Lung (tissue), 12 donors: Measurements from ENCODE around the gene CLDND2. TPM values are rescaled to one million over a fixed set of nuclear protein-coding genes. Genes with fewer than 3 reads are reported as not detected.

Experiments used
- ATAC-seq: fragments of 200-7000 bp; cut with Tn5 transposase; one replicate; pipeline ENCODE4 v1.9.1; 2020; ENCODE audit warnings: moderate number of reproducible peaks; ENCODE audit not compliant: insufficient read depth, low FRiP score
- DNase-seq, 3 donors: peaks; one replicate each; pipeline ENCODE4 v3.0.0-alpha.2; 2013 to 2017
- H3K27ac ChIP-seq, 2 donors: one replicate each; pipeline ENCODE4 v1.5.1; 2013; ENCODE audit warnings: mild to moderate bottlenecking in 2 of 2, moderate library complexity in 2 of 2, control low read depth in 1 of 2, inconsistent platforms in 1 of 2, low read depth in 1 of 2, low read length in 1 of 2
- H3K27me3 ChIP-seq, 3 donors: one replicate each; pipeline ENCODE4 v1.5.1; 2013; ENCODE audit warnings: low read length in 2 of 3; ENCODE audit not compliant: control insufficient read depth in 3 of 3, insufficient read depth in 3 of 3
- H3K36me3 ChIP-seq, 4 donors: one replicate each; pipeline ENCODE4 v1.5.1; 2013; ENCODE audit warnings: low read length in 4 of 4, mild to moderate bottlenecking in 1 of 4, moderate library complexity in 1 of 4; ENCODE audit not compliant: control insufficient read depth in 4 of 4, insufficient read depth in 4 of 4
- H3K4me1 ChIP-seq, 5 donors: one replicate each; pipeline ENCODE4 v1.5.1; 2013; ENCODE audit warnings: low read length in 5 of 5, mild to moderate bottlenecking in 2 of 5, moderate library complexity in 1 of 5; ENCODE audit not compliant: control insufficient read depth in 5 of 5, insufficient read depth in 5 of 5
- H3K4me3 ChIP-seq: one replicate; pipeline ENCODE4 v1.5.1; 2013; ENCODE audit warnings: mild to moderate bottlenecking, control low read depth, moderate library complexity
- H3K9ac ChIP-seq, 2 donors: one replicate each; pipeline ENCODE4 v1.5.1; 2013; ENCODE audit warnings: low read length in 2 of 2, control low read depth in 1 of 2; ENCODE audit not compliant: insufficient read depth in 1 of 2
- H3K9me3 ChIP-seq, 4 donors: one replicate each; pipeline ENCODE4 v1.5.1; 2013; ENCODE audit warnings: low read length in 3 of 4, mild to moderate bottlenecking in 1 of 4, moderate library complexity in 1 of 4; ENCODE audit not compliant: control insufficient read depth in 4 of 4, insufficient read depth in 3 of 4
- WGBS, 2 donors: extraction: QIAGEN DNeasy Blood & Tissue Kit; methylation state at CpG; one replicate each; pipeline ENCODE4 v1.1.7; 2013; 5-methylcytosine and 5-hydroxymethylcytosine counted together
- polyA plus RNA-seq, 2 donors: library from polyadenylated mRNA; stranded (reverse); fragments of 200-250 nt; gene quantifications; one replicate each; pipeline ENCODE4 v1.2.1, GENCODE V29; 2013
- total RNA-seq, 2 donors: library from RNA; depleted of rRNA in 1 of 2; stranded (reverse); fragments of >200 nt in 1 of 2; gene quantifications; one replicate each; pipeline ENCODE4 v1.2.1, GENCODE V29; 2014 to 2021
- TF ChIP-seq, protein P1 (sequence below): IDR thresholded peaks from 2 replicates; pipeline ENCODE4 v1.5.1; 2012; ENCODE audit warnings: mild to moderate bottlenecking; ENCODE audit errors: control extremely low read depth, extremely low read depth
- donor health status: control.
- donor health status: control.
- donor health status: Bipolar disorder and iron deficiency.
- donor health status: healthy.
- donor health status: DM: yes; HTN: yes; CAD: no.

Gene CLDND2
- total and polyA plus RNA-seq, 4 donors, result 0.45 to 0.92 (median 0.66) TPM; not detected in 1

GRCh38 chr19:51391073-51391611 lies 22.3 kb upstream of the CLDND2 start:
- no peak for DNase-seq
- H3K27me3 ChIP-seq, result no peaks in the 10 kb centered on the region
- no peak overlapping the region for H3K4me3 ChIP-seq
- no peak overlapping the region for H3K27ac ChIP-seq
- 57 to 67% methylated on average over 8 of the region's 8 CpGs for WGBS, 2 donors
- peaks cover 0 to 10% (median 4%) of the 10 kb centered on the region in 5 donors for H3K4me1 ChIP-seq
- H3K36me3 ChIP-seq, result no peaks in the 10 kb centered on the region
- no peak overlapping the region for H3K9ac ChIP-seq
- no peaks in the 10 kb centered on the region for H3K9me3 ChIP-seq
- ATAC-seq, result no peak
- TF ChIP-seq, protein P1, sequence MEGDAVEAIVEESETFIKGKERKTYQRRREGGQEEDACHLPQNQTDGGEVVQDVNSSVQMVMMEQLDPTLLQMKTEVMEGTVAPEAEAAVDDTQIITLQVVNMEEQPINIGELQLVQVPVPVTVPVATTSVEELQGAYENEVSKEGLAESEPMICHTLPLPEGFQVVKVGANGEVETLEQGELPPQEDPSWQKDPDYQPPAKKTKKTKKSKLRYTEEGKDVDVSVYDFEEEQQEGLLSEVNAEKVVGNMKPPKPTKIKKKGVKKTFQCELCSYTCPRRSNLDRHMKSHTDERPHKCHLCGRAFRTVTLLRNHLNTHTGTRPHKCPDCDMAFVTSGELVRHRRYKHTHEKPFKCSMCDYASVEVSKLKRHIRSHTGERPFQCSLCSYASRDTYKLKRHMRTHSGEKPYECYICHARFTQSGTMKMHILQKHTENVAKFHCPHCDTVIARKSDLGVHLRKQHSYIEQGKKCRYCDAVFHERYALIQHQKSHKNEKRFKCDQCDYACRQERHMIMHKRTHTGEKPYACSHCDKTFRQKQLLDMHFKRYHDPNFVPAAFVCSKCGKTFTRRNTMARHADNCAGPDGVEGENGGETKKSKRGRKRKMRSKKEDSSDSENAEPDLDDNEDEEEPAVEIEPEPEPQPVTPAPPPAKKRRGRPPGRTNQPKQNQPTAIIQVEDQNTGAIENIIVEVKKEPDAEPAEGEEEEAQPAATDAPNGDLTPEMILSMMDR, result no peak

DNA sequence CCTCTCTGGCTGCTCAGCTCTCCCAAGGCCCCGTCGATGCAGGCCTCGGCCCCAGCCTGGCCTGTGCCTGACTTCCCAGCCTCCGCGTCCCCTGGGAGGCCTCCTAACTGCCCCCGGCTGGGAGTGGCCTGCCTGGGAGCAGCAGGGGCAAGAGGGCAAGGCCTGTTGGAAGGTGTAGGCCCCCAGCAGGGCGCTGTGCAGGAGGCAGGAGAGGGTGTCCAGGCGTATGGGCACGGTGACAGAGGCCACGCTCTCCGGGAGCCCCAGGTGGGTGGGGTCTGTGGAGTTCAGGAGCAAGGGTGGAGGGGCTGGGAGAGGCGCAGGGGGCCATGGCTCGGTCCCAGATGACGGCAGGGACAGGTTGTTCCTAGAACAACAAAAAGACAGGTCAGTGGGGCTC lies 20.3 kb upstream of the CLDND2 start:
- TF ChIP-seq, protein P1, result no peak
- WGBS, 2 donors, result 88 to 91% methylated on average over 14 of the region's 14 CpGs
- H3K9ac ChIP-seq, result no peak overlapping the region
- DNase-seq, result no peak
- no peak overlapping the region for H3K27ac ChIP-seq
- ATAC-seq, result no peak
- H3K9me3 ChIP-seq, result no peaks in the 10 kb centered on the region
- peaks cover 0 to 3% (median 0%) of the 10 kb centered on the region in 5 donors for H3K4me1 ChIP-seq
- no peak overlapping the region for H3K4me3 ChIP-seq
- H3K27me3 ChIP-seq, result no peaks in the 10 kb centered on the region
- no peaks in the 10 kb centered on the region for H3K36me3 ChIP-seq

GRCh38 chr19:51387924-51388389 lies 19.2 kb upstream of the CLDND2 start, which contains the start of gene LIM2:
Gene LIM2, minus strand, starts transcription at chr19:51387974. Its CDS starts 531 bp downstream, at chr19:51387443.
- Histone ChIP-seq H3K27ac (no peak within 1 kb of the TSS), H3K9me3 (no peaks in the 10 kb centered on the region), H3K27me3 (no peaks in the 10 kb centered on the region), H3K4me1 (no peaks in the 10 kb centered on the region), H3K36me3 (no peaks in the 10 kb centered on the region), H3K4me3 (no peak within 1 kb of the TSS), H3K9ac (no peak within 1 kb of the TSS)
- ATAC-seq (no peak), DNase-seq (no peak)
- 78 to 91% methylated on average over 15 of the region's 15 CpGs for WGBS, 2 donors
- TF ChIP-seq, protein P1, result no peak
